PC-3 (cell line): ENCODE data around the gene DACT2. TPM values are rescaled to one million over a fixed set of nuclear protein-coding genes. Genes with fewer than 3 reads are reported as not detected.

Experiments
- ATAC-seq: fragments of 200-7000 bp; cut with Tn5 transposase; 2 replicates; pipeline ENCODE4 v1.9.1; 2020; ENCODE audit warnings: mild to moderate bottlenecking, moderate library complexity
- BruUV-seq: library from RNA; stranded (reverse); fragments of 400-500 nt; replicated peaks from 2 replicates; lab custom pipeline; 2021; lab: Mats Ljungman, UMichigan
- CTCF ChIA-PET: fragments of 300-600 bp; sonication (Branson Sonifier 250); formaldehyde crosslinking; loops from one replicate; lab custom pipeline; 2022; ENCODE audit warnings: antibody characterized with exemption; lab: Charles Lee
- POLR2A ChIA-PET: fragments of 300-600 bp; sonication (Branson Sonifier 250); formaldehyde crosslinking; loops from one replicate; lab custom pipeline; 2022; ENCODE audit warnings: antibody characterized with exemption; ENCODE audit not compliant: unreplicated experiment; lab: Charles Lee
- DNase-seq: peaks from one replicate; pipeline ENCODE4 v3.0.0-alpha.2; 2015
- H2AFZ ChIP-seq: fragments of 300-600 bp; sonication (generic); 2 replicates; pipeline ENCODE4 v1.6.0; 2016; ENCODE audit warnings: antibody characterized with exemption, low read length
- H3F3A ChIP-seq: fragments of 300-600 bp; sonication (generic); one replicate; pipeline ENCODE4 v1.6.0; 2017; ENCODE audit warnings: antibody characterized with exemption, low read length, control low read depth, mild to moderate bottlenecking; ENCODE audit not compliant: unreplicated experiment
- H3K27ac ChIP-seq: fragments of 300-600 bp; sonication (generic); 2 replicates; pipeline ENCODE4 v1.5.1; 2016; ENCODE audit warnings: mild to moderate bottlenecking, low read length
- H3K27me3 ChIP-seq: fragments of 300-600 bp; sonication (generic); 2 replicates; pipeline ENCODE4 v1.6.1; 2016; ENCODE audit warnings: low read length, mixed read lengths
- H3K36me3 ChIP-seq: fragments of 300-600 bp; sonication (generic); 2 replicates; pipeline ENCODE4 v1.6.1; 2016; ENCODE audit warnings: low read depth, mixed run types, low read length, mixed read lengths
- H3K4me1 ChIP-seq: fragments of 300-600 bp; sonication (generic); 2 replicates; pipeline ENCODE4 v1.5.1; 2016; ENCODE audit warnings: low read length; ENCODE audit not compliant: insufficient read depth
- H3K4me2 ChIP-seq: fragments of 300-600 bp; sonication (generic); 2 replicates; pipeline ENCODE4 v1.6.0; 2016; ENCODE audit warnings: low read length
- H3K4me3 ChIP-seq: fragments of 300-600 bp; sonication (generic); 2 replicates; pipeline ENCODE4 v1.5.1; 2016; ENCODE audit warnings: mild to moderate bottlenecking, low read length, mixed read lengths
- H3K79me2 ChIP-seq: fragments of 300-600 bp; sonication (generic); 2 replicates; pipeline ENCODE4 v1.6.1; 2017; ENCODE audit warnings: low read length, mixed read lengths
- H3K9ac ChIP-seq: fragments of 300-600 bp; sonication (generic); 2 replicates; pipeline ENCODE4 v1.6.0; 2016; ENCODE audit warnings: mild to moderate bottlenecking, low read length
- H3K9me2 ChIP-seq: fragments of 300-600 bp; sonication (generic); replicated peaks from 2 replicates; pipeline ENCODE4 v1.6.1; 2016; ENCODE audit warnings: mixed run types, low read length, mixed read lengths
- H3K9me3 ChIP-seq: fragments of 300-600 bp; sonication (generic); 2 replicates; pipeline ENCODE4 v1.6.1; 2016; ENCODE audit warnings: low read length, mixed read lengths
- H4K20me1 ChIP-seq: fragments of 300-600 bp; sonication (generic); 2 replicates; pipeline ENCODE4 v1.6.1; 2016; ENCODE audit warnings: low read length, mixed read lengths
- EZH2 ChIP-seq: fragments of 300-600 bp; sonication (generic); IDR thresholded peaks from one replicate; pipeline ENCODE4 v1.6.1; 2017; ENCODE audit warnings: antibody characterized with exemption, mild to moderate bottlenecking, low read length; ENCODE audit not compliant: unreplicated experiment
- EZH2phosphoT487 ChIP-seq: fragments of 300-600 bp; sonication (generic); IDR thresholded peaks from 2 replicates; pipeline ENCODE4 v1.6.1; 2018; ENCODE audit warnings: mild to moderate bottlenecking, antibody characterized with exemption, low read length, borderline replicate concordance
- intact Hi-C: fragments of 100-400 bp; cut with micrococcal nuclease; formaldehyde crosslinking; loops from 2 replicates; pipeline ENCODE4 v1.9.0; 2023
- total RNA-seq: library from RNA; depleted of rRNA; stranded (reverse); fragments of >200 nt; gene quantifications from 2 replicates; pipeline ENCODE4 v1.2.3, GENCODE V29; 2014
- TF ChIP-seq, protein P1 (sequence below): fragments of 300-600 bp; sonication (generic); conservative IDR thresholded peaks from 2 replicates; pipeline ENCODE4 v1.5.1; 2017; ENCODE audit warnings: antibody characterized with exemption, low read depth, mild to moderate bottlenecking, low read length

DACT2 gene
- total RNA-seq, 1 experiment from 2014 or later, result not detected

DNA sequence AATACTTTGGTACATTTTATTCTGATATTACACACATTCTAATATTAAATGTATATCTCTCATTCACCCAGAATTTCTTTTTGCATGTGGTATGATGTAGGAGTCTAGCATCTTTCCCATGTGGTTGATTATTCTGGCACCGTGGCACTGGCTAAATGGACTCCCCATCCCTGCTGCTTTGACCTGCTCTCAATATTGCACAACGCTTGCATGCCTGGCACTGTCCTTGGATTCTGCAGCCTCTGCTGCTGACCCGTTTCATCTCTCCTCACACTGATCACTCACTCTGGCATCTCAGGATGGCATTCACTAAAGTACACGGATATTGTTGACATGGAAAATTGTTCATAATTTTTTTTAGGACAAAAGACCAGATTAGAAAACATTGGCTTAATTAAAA, 11.5 kb upstream of the DACT2 start:
- Histone ChIP-seq H3F3A (no peaks in the 10 kb centered on the region), H3K79me2 (no peaks in the 10 kb centered on the region), H3K9me2 (no peaks in the 10 kb centered on the region), H4K20me1 (no peaks in the 10 kb centered on the region), H3K4me2 (no peak overlapping the region), H3K27me3 (no peaks in the 10 kb centered on the region), H2AFZ (no peak overlapping the region), H3K27ac (no peak overlapping the region), H3K9ac (no peak overlapping the region), H3K36me3 (no peaks in the 10 kb centered on the region), H3K4me3 (no peak overlapping the region), H3K4me1 (no peaks in the 10 kb centered on the region), H3K9me3 (no peaks in the 10 kb centered on the region)
- DNase-seq (no peak), ATAC-seq (no peak)
- intact Hi-C loops, result no loop called here
- ChIA-PET POLR2A (no interaction called here), CTCF (no interaction called here)
- TF ChIP-seq EZH2phosphoT487, result no peak
- TF ChIP-seq, protein P1, sequence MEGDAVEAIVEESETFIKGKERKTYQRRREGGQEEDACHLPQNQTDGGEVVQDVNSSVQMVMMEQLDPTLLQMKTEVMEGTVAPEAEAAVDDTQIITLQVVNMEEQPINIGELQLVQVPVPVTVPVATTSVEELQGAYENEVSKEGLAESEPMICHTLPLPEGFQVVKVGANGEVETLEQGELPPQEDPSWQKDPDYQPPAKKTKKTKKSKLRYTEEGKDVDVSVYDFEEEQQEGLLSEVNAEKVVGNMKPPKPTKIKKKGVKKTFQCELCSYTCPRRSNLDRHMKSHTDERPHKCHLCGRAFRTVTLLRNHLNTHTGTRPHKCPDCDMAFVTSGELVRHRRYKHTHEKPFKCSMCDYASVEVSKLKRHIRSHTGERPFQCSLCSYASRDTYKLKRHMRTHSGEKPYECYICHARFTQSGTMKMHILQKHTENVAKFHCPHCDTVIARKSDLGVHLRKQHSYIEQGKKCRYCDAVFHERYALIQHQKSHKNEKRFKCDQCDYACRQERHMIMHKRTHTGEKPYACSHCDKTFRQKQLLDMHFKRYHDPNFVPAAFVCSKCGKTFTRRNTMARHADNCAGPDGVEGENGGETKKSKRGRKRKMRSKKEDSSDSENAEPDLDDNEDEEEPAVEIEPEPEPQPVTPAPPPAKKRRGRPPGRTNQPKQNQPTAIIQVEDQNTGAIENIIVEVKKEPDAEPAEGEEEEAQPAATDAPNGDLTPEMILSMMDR, result no peak
- TF ChIP-seq EZH2, result no peak
- no TSS peak for BruUV-seq

DNA sequence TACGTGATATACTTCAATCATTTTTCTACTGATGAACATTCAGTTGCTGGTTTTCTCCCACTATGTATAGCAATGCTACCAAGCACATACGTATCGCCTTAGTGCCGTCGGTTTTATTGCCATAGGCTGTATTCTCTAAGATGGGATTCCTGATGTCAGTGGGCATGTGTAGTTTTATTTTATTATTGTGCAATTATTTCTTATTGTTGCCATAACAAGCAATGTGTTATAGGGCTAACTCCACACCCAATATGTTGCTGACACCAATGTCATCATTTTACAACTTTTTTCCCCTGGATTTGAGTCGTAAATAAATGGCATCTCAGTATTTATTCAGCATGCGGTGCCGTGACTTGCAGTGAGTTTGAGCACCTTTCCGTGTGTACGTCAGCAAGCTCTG, 10.8 kb upstream of the DACT2 start:
- no peaks in the 10 kb centered on the region for H3K36me3 ChIP-seq
- POLR2A ChIA-PET, result no interaction called here
- H3K9me2 ChIP-seq, result no peaks in the 10 kb centered on the region
- no peak overlapping the region for H3K4me2 ChIP-seq
- no peak overlapping the region for H3K27ac ChIP-seq
- no peaks in the 10 kb centered on the region for H3K9me3 ChIP-seq
- CTCF ChIA-PET, result no interaction called here
- H3K27me3 ChIP-seq, result 0 out of 2 replicates have a peak, but pooled peaks cover 2% of the 10 kb centered on the region
- ATAC-seq, result no peak
- H3F3A ChIP-seq, result no peaks in the 10 kb centered on the region
- intact Hi-C loops, result no loop called here
- no TSS peak for BruUV-seq
- H3K79me2 ChIP-seq, result no peaks in the 10 kb centered on the region
- no peaks in the 10 kb centered on the region for H3K4me1 ChIP-seq
- H3K9ac ChIP-seq, result no peak overlapping the region
- no peak for DNase-seq
- H4K20me1 ChIP-seq, result no peaks in the 10 kb centered on the region
- no peak overlapping the region for H3K4me3 ChIP-seq
- H2AFZ ChIP-seq, result no peak overlapping the region
- TF ChIP-seq EZH2 (no peak), EZH2phosphoT487 (no peak)
- TF ChIP-seq, protein P1, result no peak

DNA sequence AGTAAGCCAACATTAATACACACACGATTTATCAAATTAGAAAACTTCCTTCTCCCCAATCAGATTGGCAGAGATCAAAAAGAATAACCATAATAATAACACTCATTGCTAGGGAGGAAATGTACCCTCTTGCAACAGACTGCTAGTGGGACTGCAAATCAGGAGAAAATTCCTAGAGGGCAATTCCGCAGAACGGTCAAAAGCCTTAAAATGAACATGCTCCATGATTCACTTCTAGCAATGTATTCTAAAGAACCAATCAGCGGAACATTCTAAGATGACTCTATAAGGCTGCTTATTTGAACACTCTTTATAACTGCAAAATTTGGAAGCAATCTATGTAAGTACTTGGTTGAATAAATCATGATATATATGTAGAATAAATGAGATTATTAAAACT, 8.5 kb upstream of the DACT2 start:
- intact Hi-C loops, result no loop called here

More for the DNA sequence above, 8.5 kb upstream of the DACT2 start:
- no peak overlapping the region for H3K9ac ChIP-seq
- ChIA-PET POLR2A (no interaction called here), CTCF (no interaction called here)
- no peak overlapping the region for H2AFZ ChIP-seq
- H3K79me2 ChIP-seq, result no peaks in the 10 kb centered on the region
- no peaks in the 10 kb centered on the region for H3F3A ChIP-seq
- ATAC-seq (no peak), DNase-seq (no peak)
- H3K9me3 ChIP-seq, result no peaks in the 10 kb centered on the region
- no peaks in the 10 kb centered on the region for H3K36me3 ChIP-seq
- H4K20me1 ChIP-seq, result no peaks in the 10 kb centered on the region
- no peak for TF ChIP-seq EZH2phosphoT487
- TF ChIP-seq, protein P1, result no peak
- TF ChIP-seq EZH2, result no peak
- H3K4me2 ChIP-seq, result no peak overlapping the region
- H3K27me3 ChIP-seq, result 0 out of 2 replicates have a peak, but pooled peaks cover 6% of the 10 kb centered on the region
- no peak overlapping the region for H3K4me3 ChIP-seq
- BruUV-seq, result no TSS peak
- no peaks in the 10 kb centered on the region for H3K4me1 ChIP-seq
- no peak overlapping the region for H3K27ac ChIP-seq
- H3K9me2 ChIP-seq, result no peaks in the 10 kb centered on the region
